IPS-15b (cell line): Measurements from ENCODE around the gene GPX4.

ENCODE experiments used
- H3K27me3 ChIP-seq: one replicate; pipeline ENCODE4 v1.6.1; 2013; ENCODE audit warnings: low read length; ENCODE audit not compliant: control insufficient read depth, insufficient read depth
- H3K36me3 ChIP-seq: one replicate; pipeline ENCODE4 v1.6.1; 2013; ENCODE audit warnings: low read length; ENCODE audit not compliant: control insufficient read depth, insufficient read depth
- H3K4me1 ChIP-seq: one replicate; pipeline ENCODE4 v1.6.1; 2013; ENCODE audit warnings: mild to moderate bottlenecking, low read length; ENCODE audit not compliant: control insufficient read depth, insufficient read depth
- H3K4me3 ChIP-seq: one replicate; pipeline ENCODE4 v1.5.1; 2013; ENCODE audit warnings: low read depth, low read length
- H3K9ac ChIP-seq: one replicate; pipeline ENCODE4 v1.6.1; 2013; ENCODE audit warnings: low read depth, mild to moderate bottlenecking, low read length
- H3K9me3 ChIP-seq: one replicate; pipeline ENCODE4 v1.6.1; 2013; ENCODE audit warnings: mild to moderate bottlenecking, low read length; ENCODE audit not compliant: control insufficient read depth, insufficient read depth

Gene GPX4

GRCh38 chr19:1070931-1071791 lies 32.6 kb upstream of the GPX4 start:
- Histone ChIP-seq H3K4me3 (peak overlapping the region; percentile 70), H3K27me3 (no peaks in the 10 kb centered on the region), H3K4me1 (no peaks in the 10 kb centered on the region), H3K9me3 (no peaks in the 10 kb centered on the region), H3K9ac (no peak overlapping the region), H3K36me3 (peaks cover 18% of the 10 kb centered on the region)

GRCh38 chr19:1072371-1073015 lies 31.3 kb upstream of the GPX4 start:
- peaks cover 19% of the 10 kb centered on the region for H3K36me3 ChIP-seq
- no peaks in the 10 kb centered on the region for H3K27me3 ChIP-seq

GRCh38 chr19:1073063-1073955 lies 30.5 kb upstream of the GPX4 start:
- no peaks in the 10 kb centered on the region for H3K27me3 ChIP-seq
- H3K36me3 ChIP-seq, result peaks cover 21% of the 10 kb centered on the region
- no peaks in the 10 kb centered on the region for H3K4me1 ChIP-seq
- H3K9me3 ChIP-seq, result no peaks in the 10 kb centered on the region
- no peak overlapping the region for H3K4me3 ChIP-seq
- H3K9ac ChIP-seq, result no peak overlapping the region

More at GRCh38 chr19:1072371-1073015, 31.3 kb upstream of the GPX4 start:
- H3K9me3 ChIP-seq, result no peaks in the 10 kb centered on the region
- H3K9ac ChIP-seq, result no peak overlapping the region
- H3K4me3 ChIP-seq, result no peak overlapping the region
- H3K4me1 ChIP-seq, result no peaks in the 10 kb centered on the region

GRCh38 chr19:1073956-1074517 lies 29.8 kb upstream of the GPX4 start:
- peaks cover 21% of the 10 kb centered on the region for H3K36me3 ChIP-seq
- H3K9me3 ChIP-seq, result no peaks in the 10 kb centered on the region
- no peaks in the 10 kb centered on the region for H3K27me3 ChIP-seq
- H3K4me1 ChIP-seq, result no peaks in the 10 kb centered on the region
- H3K4me3 ChIP-seq, result no peak overlapping the region
- H3K9ac ChIP-seq, result no peak overlapping the region

GRCh38 chr19:1074544-1075283 lies 29.1 kb upstream of the GPX4 start:
- Histone ChIP-seq H3K36me3 (peaks cover 21% of the 10 kb centered on the region), H3K4me3 (no peak overlapping the region), H3K4me1 (no peaks in the 10 kb centered on the region), H3K27me3 (no peaks in the 10 kb centered on the region), H3K9ac (no peak overlapping the region), H3K9me3 (no peaks in the 10 kb centered on the region)

- Histone ChIP-seq H3K9ac (no peak overlapping the region), H3K36me3 (peaks cover 34% of the 10 kb centered on the region), H3K4me3 (no peak overlapping the region), H3K4me1 (no peaks in the 10 kb centered on the region), H3K27me3 (no peaks in the 10 kb centered on the region), H3K9me3 (no peaks in the 10 kb centered on the region)
Observed at GRCh38 chr19:1076046-1076386, 27.8 kb upstream of the GPX4 start.

- H3K4me1 ChIP-seq, result no peaks in the 10 kb centered on the region
- H3K9ac ChIP-seq, result no peak overlapping the region
- H3K4me3 ChIP-seq, result no peak overlapping the region
Observed at GRCh38 chr19:1076951-1077350, 26.8 kb upstream of the GPX4 start.

GRCh38 chr19:1079566-1080111 lies 24.2 kb upstream of the GPX4 start:
- no peak overlapping the region for H3K4me3 ChIP-seq
- no peaks in the 10 kb centered on the region for H3K9me3 ChIP-seq
- H3K36me3 ChIP-seq, result peaks cover 43% of the 10 kb centered on the region
- no peak overlapping the region for H3K9ac ChIP-seq
- H3K4me1 ChIP-seq, result no peaks in the 10 kb centered on the region
- no peaks in the 10 kb centered on the region for H3K27me3 ChIP-seq

More at GRCh38 chr19:1076951-1077350, 26.8 kb upstream of the GPX4 start:
- Histone ChIP-seq H3K27me3 (no peaks in the 10 kb centered on the region), H3K9me3 (no peaks in the 10 kb centered on the region), H3K36me3 (peaks cover 37% of the 10 kb centered on the region)

- Histone ChIP-seq H3K4me3 (peak overlapping the region; percentile 32), H3K27me3 (no peaks in the 10 kb centered on the region), H3K9me3 (no peaks in the 10 kb centered on the region), H3K36me3 (peaks cover 47% of the 10 kb centered on the region), H3K9ac (no peak overlapping the region), H3K4me1 (no peaks in the 10 kb centered on the region)
Observed at GRCh38 chr19:1080360-1081161, 23.2 kb upstream of the GPX4 start.
